Endodermal cell (in vitro differentiated cells): ENCODE results near the gene MICU1. TPM values are rescaled to one million over a fixed set of nuclear protein-coding genes. Genes with fewer than 3 reads are reported as not detected.

Experiments used
- DNase-seq: peaks from one replicate; pipeline ENCODE4 v3.0.0-alpha.2; 2017
- H3K27ac ChIP-seq: 2 replicates; pipeline ENCODE4 v1.5.1; 2013; ENCODE audit warnings: mild to moderate bottlenecking, low read depth, low read length, moderate library complexity
- H3K27me3 ChIP-seq: 2 replicates; pipeline ENCODE4 v1.6.1; 2013; ENCODE audit warnings: mild to moderate bottlenecking, low read length, moderate library complexity; ENCODE audit not compliant: insufficient read depth, control insufficient read depth, poor library complexity, severe bottlenecking
- H3K36me3 ChIP-seq: 2 replicates; pipeline ENCODE4 v1.7.0; 2013; ENCODE audit warnings: mild to moderate bottlenecking, low read length, moderate library complexity; ENCODE audit not compliant: control insufficient read depth, insufficient read depth
- H3K4me1 ChIP-seq: one replicate; pipeline ENCODE4 v1.7.0; 2013; ENCODE audit warnings: low read length; ENCODE audit not compliant: control insufficient read depth, insufficient read depth
- H3K4me3 ChIP-seq: 2 replicates; pipeline ENCODE4 v1.5.1; 2013; ENCODE audit warnings: mild to moderate bottlenecking, low read length, moderate library complexity
- H3K9ac ChIP-seq: 2 replicates; pipeline ENCODE4 v1.6.1; 2013; ENCODE audit warnings: mild to moderate bottlenecking, low read length, moderate library complexity; ENCODE audit not compliant: poor library complexity, severe bottlenecking; ENCODE audit errors: extremely low read depth
- H3K9me3 ChIP-seq: 2 replicates; pipeline ENCODE4 v1.6.1; 2013; ENCODE audit warnings: mild to moderate bottlenecking, low read length, moderate library complexity; ENCODE audit not compliant: control insufficient read depth
- H3K27ac Mint-ChIP-seq: 2 replicates; pipeline ENCODE4 v1.8.0; 2020; ENCODE audit warnings: mixed read lengths
- H3K27me3 Mint-ChIP-seq: 2 replicates; pipeline ENCODE4 v1.8.0; 2021; ENCODE audit warnings: mild to moderate bottlenecking, mixed read lengths; ENCODE audit not compliant: insufficient read depth
- H3K36me3 Mint-ChIP-seq: 2 replicates; pipeline ENCODE4 v1.8.0; 2020; ENCODE audit warnings: low read depth, mixed read lengths
- H3K4me1 Mint-ChIP-seq: 2 replicates; pipeline ENCODE4 v1.8.0; 2020; ENCODE audit warnings: mixed read lengths
- H3K4me3 Mint-ChIP-seq: 2 replicates; pipeline ENCODE4 v1.8.0; 2020; ENCODE audit warnings: mild to moderate bottlenecking, moderate library complexity, mixed read lengths
- H3K9me3 Mint-ChIP-seq: 2 replicates; pipeline ENCODE4 v1.8.0; 2020; ENCODE audit warnings: mild to moderate bottlenecking, mixed read lengths
- CTCF ChIP-seq: fragments of 200-600 bp; sonication (generic); conservative IDR thresholded peaks from 2 replicates; pipeline ENCODE4 v1.5.0; 2021; ENCODE audit warnings: antibody characterized with exemption, mild to moderate bottlenecking
- WGBS, 2 experiments: methylation state at CpG; one replicate each; pipeline versions ENCODE4 v1.1.5 to v1.1.7; 2013; ENCODE audit warnings: missing lambda C conversion rate in 2 of 2, mixed read lengths in 1 of 2; ENCODE audit not compliant: insufficient coverage in 1 of 2, insufficient read length in 1 of 2; 5-methylcytosine and 5-hydroxymethylcytosine counted together
- total RNA-seq, 2 donors: library from RNA; stranded (reverse); fragmentation: NEBNext Ultra II Directional in 1 of 2; extraction: Animal tissue kit (Norgen Biotek cat#: 25700) in 1 of 2; gene quantifications; 2 replicates in 1 of 2; 3 replicates in 1 of 2; pipeline ENCODE4 v1.2.1, GENCODE V29; 2021

Gene MICU1
- total RNA-seq, 2 donors from 2014 or later, result 41.9 to 54.9 TPM

- Mint-ChIP-seq H3K27me3 (peaks cover 1% of the 10 kb centered on the region), H3K27ac (no peak overlapping the region), H3K36me3 (no peaks in the 10 kb centered on the region), H3K4me1 (peaks cover 22% of the 10 kb centered on the region), H3K4me3 (no peak overlapping the region), H3K9me3 (no peaks in the 10 kb centered on the region)
- no peak overlapping the region for H3K9ac ChIP-seq
- H3K27ac ChIP-seq, result no peak overlapping the region
- no peaks in the 10 kb centered on the region for H3K9me3 ChIP-seq
- no peak for TF ChIP-seq CTCF
- H3K4me3 ChIP-seq, result no peak overlapping the region
- DNase-seq, result no peak
- H3K4me1 ChIP-seq, result peaks cover 14% of the 10 kb centered on the region
- H3K27me3 ChIP-seq, result no peaks in the 10 kb centered on the region
- WGBS, 2 experiments, result 83 to 93% methylated on average over 2 to 10 of the region's 12 CpGs
- H3K36me3 ChIP-seq, result no peaks in the 10 kb centered on the region
Observed at GRCh38 chr10:72323771-72324191, 302.1 kb downstream of the MICU1 start.

GRCh38 chr10:72323108-72323749, 302.6 kb downstream of the MICU1 start:
- no peak overlapping the region for H3K27ac ChIP-seq
- H3K27me3 ChIP-seq, result no peaks in the 10 kb centered on the region
- Mint-ChIP-seq H3K27ac (no peak overlapping the region), H3K4me1 (peaks cover 23% of the 10 kb centered on the region), H3K27me3 (peaks cover 5% of the 10 kb centered on the region), H3K36me3 (no peaks in the 10 kb centered on the region), H3K4me3 (no peak overlapping the region), H3K9me3 (no peaks in the 10 kb centered on the region)
- H3K9me3 ChIP-seq, result no peaks in the 10 kb centered on the region
- no peaks in the 10 kb centered on the region for H3K36me3 ChIP-seq
- 94 to 96% methylated on average over 7 to 10 of the region's 10 CpGs for WGBS, 2 experiments
- DNase-seq, result peak; percentile 59
- peaks cover 14% of the 10 kb centered on the region for H3K4me1 ChIP-seq
- no peak for TF ChIP-seq CTCF
- H3K9ac ChIP-seq, result no peak overlapping the region
- no peak overlapping the region for H3K4me3 ChIP-seq

GRCh38 chr10:72322280-72323058, 303.4 kb downstream of the MICU1 start:
- Histone ChIP-seq H3K4me1 (peaks cover 14% of the 10 kb centered on the region), H3K9ac (no peak overlapping the region), H3K27me3 (no peaks in the 10 kb centered on the region), H3K4me3 (no peak overlapping the region), H3K27ac (no peak overlapping the region), H3K9me3 (no peaks in the 10 kb centered on the region), H3K36me3 (no peaks in the 10 kb centered on the region)
- peaks cover 23% of the 10 kb centered on the region for H3K4me1 Mint-ChIP-seq
- H3K36me3 Mint-ChIP-seq, result no peaks in the 10 kb centered on the region
- no peak for TF ChIP-seq CTCF
- DNase-seq, result no peak
- WGBS, 2 experiments, result 93 to 94% methylated on average over 6 to 16 of the region's 16 CpGs
- no peaks in the 10 kb centered on the region for H3K9me3 Mint-ChIP-seq
- H3K27me3 Mint-ChIP-seq, result peaks cover 6% of the 10 kb centered on the region
- no peak overlapping the region for H3K4me3 Mint-ChIP-seq
- H3K27ac Mint-ChIP-seq, result no peak overlapping the region
